GM20431 (cell line): Measurements from ENCODE around the gene PREP.

Experiments used
- in situ Hi-C: fragments of 300-500 bp; cut with MseI, MboI; formaldehyde crosslinking; loops from one replicate; pipeline ENCODE4 v1.15.0; 2020; ENCODE audit warnings: low sequenced_read_pairs; ENCODE audit not compliant: unreplicated experiment

PREP gene

DNA sequence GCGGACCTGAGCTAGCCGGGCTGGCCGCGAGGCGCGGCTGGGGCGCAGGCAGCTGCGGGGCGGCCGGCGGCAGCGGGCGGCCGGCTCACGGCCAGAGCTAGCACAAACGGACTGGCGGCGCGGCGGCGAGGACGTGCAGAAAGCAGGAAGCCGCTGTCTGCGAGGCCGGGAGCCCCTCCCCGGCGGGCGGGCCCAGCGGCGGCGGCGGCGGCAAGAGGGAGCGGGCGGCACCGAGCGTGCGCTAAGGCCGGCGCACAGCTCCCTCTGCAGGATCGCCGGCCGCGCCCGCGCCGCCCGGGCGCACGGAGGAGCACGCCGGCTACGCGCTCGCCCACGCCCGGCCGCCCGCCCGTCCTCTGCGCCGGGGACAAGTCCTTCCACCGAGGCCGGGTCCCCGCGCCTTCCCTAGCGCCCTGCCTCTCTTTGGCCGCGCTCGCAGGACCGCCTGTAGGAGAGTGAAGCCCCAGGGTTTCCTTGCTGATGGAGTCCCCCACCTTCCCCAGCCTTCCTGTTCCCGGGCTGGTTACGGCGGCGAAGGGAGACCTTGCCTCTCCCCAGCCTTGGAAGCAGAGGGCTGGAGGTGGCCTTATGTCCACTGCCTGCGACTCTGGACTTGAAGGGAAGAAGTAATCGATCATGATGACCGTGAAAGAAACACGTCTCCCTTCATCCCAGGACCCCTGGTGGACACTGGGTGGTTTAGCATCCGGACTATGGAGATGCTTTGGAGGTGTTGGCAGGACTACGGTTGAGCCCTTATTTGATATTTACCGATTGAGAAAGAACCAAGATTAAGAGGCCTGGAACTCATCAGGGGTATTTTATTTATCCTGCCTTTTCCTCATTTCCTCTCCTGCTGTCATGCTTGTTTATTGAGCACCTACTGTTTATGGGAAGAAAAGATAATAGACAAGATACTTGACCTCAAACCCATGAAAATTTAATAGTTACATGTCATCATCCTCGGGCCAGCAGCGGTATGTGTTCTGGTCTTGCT, at the start of gene PREP:
TSS of gene PREP (minus strand) at position 144 of the 997 bp plus-strand sequence. CDS start 191 bp downstream, outside the sequence.
- in situ Hi-C loops: no loop called here

DNA sequence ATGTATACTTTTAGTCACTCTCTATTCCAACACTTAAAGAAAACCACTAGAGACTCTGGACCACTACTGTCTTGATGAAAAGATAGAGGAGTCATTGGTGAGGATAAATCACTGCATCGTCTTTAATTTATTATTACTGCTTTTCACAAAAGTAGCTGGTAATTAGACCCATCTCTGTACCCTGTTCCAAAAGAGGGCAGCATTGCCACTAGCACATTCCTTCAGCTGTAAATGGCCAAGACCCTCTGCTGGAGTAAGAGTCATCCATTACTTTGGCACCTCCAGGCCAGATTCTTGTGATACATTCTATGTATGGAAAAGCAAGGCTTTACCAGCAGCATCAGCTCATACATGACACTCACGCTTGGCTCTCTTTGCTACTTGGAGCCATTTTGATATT, 49.5 kb upstream of the PREP start:
- in situ Hi-C loops: no loop called here

DNA sequence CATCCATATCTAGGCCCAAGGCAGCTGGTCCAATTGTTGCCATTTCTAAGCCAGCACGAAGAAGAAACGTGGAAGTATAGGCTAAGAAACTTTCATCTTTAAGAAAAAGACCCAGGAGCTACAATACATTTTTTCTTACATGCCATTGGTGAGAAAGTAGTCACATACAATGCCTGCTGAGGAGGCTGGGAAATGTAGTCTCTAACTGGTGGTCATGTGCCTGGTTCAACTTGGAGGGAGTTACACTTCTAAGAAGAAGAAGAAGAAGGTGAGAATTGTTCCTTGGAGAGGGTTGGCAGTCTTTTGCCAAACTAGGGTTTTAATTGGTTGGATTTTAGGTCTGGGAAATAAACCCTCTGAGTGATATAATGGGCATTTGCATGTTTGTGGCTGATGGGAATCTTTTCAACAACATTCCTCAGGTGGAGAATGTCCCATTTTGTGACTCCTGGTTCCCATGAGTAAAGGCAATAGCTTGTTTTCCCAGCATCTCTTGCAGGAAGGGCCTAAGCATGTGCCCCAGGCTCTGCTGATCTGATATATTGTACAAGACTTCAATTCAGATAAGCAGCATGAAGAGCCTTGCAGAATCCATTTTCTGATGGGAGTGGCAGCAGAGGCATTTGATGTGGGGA, 47.0 kb upstream of the PREP start:
- in situ Hi-C loops: no loop called here

DNA sequence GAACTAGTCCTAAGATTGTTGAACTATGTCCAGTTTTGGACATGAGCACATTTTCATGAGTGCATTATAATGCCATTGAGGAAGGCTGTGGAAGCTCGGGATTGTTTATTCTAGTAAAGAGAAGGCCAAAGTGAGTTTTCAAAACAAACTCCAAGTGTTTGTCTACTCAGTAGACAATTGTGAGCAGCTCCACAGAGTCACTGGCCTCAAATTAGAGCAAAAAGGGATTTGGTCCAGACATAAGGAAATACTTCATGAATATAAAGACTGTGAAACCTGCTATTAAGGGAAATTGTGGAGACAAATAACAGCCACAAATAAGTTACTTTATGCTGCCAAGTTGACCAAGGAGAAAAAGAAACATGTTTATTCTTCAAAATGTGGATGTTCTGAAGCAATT, 42.6 kb upstream of the PREP start:
- in situ Hi-C loops: no loop called here

DNA sequence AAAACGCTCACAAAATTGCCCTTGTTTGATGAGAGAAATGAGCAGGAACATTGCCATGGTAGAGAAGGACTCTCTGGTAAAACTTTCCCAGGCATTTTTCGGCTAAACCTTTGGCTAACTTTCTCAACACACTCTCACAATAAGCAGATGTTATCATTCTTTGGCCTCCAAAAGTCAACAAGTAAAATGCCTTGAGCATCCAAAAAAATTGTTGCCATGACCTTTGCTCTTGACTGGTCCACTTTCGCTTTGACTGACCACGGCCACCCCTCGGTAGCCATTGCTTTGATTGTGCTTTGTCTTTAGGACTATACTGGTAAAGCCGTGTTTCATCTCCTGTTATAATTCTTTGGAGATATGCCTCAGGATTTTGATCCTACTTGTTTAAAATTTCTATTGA, 41.1 kb upstream of the PREP start:
- in situ Hi-C loops: no loop called here

DNA sequence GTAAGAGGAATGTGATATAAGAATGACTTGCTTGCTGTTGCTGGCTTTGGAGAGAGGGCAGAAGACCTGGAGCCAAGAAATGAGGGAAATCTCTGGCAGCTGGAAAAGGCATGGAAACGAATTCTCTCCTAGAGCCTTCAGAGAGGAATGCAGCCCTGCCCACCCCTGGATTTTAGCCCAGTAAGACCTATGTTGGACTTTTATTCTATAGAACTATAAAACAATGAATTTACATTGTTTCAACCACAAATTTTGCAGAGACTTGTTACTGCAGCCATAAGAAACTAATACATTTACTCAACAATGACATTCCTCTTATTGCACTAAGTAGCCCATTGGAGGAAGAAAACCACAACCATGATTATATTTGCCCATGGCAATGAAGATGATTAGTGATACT, 39.5 kb upstream of the PREP start:
- in situ Hi-C loops: no loop called here

DNA sequence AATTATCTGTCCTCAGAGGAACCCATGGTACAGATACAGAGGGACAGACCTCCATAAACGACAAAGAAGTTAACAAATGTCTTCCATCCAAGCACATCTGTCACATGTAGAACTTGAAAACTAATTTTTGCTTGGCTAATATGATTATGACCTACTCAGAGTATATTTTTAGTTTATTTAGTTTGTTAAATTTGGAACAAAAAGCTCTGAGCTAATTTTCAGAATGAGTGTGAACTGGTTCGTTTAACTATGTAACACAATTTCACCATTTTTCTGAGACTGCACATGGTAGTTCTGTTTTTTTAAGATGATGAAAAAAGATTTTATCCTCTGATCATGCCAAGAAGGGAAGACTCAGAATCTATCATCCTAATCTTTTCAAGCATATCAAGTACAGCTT, 34.4 kb upstream of the PREP start:
- in situ Hi-C loops: no loop called here

DNA sequence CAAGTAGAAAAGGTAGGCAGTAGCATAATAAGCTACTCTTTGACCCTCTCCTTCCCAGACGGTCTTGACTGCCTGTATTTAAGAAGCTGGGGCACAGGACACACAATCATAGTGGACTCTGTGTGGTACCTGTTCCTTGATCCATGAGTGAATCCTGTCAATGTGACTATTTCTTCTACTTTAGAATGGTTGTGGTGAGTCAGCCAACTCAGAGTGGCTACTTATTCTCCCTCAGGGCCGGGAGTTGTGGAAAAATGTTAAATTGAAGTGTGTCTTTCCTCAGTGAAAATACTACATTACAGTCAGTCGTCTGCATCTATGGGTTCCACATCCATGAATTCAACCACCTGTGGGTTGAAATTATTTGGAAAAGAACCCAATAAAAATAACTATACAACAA, 30.8 kb upstream of the PREP start:
- in situ Hi-C loops: no loop called here

DNA sequence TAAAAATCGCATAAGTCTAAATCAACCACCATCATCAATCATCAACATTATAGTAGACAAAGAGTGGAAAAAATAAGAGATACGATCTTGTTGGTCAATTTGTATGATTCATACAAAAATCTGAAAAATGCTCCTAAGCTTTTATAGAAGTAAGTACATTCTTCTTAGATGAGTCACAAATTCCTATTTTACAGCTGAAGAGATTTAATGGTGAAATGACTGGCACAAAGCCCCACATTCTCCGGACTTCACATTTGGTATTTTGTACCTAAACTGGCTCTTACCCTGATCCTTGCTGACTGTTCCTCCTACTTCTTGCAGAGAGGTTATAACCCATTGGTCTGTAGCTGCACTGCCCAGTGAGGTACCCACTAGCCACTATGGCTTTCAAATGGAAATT, 29.9 kb upstream of the PREP start:
- in situ Hi-C loops: no loop called here

DNA sequence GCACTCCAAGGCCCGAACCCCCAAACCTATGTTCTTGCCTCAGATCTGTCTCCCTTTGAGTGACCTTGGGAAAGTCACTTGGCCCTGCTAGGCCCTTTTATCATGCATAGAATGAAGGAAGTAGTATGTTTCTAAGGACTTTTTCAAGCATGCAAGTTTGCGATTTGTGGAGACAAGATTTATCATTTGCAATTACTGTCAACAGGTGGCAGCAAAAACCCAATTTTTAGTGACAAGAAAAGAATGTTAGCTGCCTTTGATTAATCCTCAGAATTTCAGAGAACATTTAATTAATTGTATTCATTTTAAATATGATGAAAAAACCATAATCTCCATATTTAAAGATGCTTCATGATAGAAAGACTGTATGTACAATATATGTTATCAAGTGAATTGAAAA, 28.3 kb upstream of the PREP start:
- in situ Hi-C loops: no loop called here

DNA sequence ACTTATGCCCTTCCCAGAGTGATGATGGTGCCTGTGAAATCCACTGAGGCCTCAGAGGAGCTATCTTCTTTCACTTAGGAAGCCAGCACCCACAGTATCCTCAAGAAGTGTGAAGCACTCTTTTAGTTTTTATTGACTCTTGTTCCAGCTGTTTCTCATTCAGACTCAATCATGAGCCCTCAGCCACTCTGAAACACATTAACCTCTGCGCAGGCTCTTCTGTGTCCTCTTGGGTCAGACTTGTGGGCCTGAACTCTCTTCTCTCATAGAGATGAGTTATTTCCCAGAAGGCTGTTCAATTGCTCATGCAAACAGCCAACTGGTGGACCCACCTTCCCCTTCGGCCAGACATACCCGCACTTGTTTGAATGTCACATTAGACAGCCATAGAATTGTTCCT, 27.8 kb upstream of the PREP start:
- in situ Hi-C loops: no loop called here

DNA sequence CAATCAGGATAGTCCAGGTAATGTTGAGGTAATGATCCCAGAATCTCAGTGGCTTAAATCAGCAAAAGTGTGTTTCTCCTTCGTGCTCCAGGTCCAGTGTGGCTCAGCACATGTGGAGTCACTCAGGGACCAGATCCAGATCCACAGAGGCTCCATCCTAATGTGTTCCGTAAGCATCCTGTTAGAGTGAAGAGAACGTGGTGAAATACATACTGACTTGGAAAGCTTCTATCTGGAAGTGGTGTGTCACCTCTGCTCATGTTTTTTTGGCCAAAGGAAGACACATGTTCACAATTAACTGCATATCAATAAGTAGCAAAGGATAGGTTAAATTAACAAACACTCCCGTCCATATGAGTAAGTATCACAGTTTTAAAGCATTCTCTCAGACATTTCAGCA, 26.8 kb upstream of the PREP start:
- in situ Hi-C loops: no loop called here

DNA sequence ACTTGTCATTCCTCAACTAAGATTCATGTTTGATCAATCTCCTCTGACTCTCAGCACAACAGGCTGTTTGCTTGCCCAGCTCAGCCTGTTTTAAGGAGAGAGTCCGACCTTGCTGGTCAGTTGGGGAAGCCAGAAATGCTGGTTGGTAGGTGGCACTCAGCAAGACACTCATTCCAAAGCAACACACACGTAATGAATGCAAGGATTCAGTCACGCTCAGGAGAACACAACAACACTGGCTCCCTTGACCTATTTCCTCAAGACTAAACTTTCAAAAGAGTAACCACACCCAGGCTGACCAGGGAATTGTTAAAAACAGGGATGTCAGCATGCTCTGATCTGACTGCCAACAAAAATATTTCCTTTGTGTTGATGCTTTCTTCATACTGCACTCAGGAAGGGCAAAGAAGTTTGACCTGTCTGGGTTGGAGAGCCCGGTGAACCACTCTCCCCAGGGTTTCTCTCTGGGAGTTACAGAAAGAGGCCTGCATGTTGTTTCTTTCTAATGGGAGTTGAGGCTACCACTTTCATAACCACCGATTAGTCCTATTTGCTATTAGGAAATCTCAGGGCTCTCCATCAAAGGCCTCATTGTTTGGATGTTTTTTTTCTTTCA, 25.6 kb upstream of the PREP start:
- in situ Hi-C loops: no loop called here

DNA sequence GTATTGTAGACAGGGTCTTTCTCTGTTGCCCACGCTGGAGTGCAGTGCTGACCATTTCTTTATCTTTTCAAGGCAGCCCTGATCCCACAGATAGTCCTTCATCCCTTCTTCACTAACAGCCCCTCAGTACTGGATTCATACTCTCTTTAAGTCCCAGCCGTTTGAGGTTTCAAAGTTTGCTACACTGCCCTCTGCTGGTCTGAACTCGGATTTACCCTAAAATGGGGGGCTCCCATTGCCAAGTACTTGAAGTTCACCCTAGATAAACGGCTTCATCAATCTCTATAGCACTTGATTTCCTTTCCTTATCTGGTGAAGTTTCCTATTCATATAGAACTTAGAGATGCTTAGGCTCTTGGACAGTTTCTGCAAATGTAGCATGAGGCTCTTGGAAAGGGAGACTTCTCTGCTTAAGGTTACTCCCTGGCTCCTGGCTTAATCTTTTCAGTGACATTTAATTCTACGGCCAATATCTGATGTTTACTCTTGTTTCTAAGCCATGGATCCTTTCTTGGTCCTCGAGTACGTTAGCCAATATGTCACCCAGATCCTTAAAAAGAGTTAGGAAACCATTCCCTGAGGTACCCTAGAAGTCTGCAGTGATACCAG, 21.4 kb upstream of the PREP start:
- in situ Hi-C loops: no loop called here

DNA sequence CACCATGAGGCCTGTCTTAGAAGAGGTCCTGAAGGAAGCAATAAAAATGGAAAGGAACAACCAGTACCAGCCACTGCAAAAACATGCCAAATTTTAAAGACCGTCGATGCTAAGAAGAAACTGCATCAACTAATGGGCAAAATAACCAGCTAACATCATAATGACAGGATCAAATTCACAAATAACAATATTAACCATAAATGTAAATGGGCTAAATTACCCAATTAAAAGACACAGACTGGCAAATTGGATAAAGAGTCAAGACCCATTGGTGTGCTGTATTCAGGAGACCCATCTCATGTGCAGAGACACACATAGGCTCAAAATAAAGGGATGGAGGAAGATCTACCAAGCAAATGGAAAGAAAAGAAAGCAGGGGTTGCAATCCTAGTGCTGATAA, 14.1 kb upstream of the PREP start:
- in situ Hi-C loops: loop anchor here (10.0 kb wide), 1 partner anchor 322 kb away; no protein-coding TSS in a partner anchor

DNA sequence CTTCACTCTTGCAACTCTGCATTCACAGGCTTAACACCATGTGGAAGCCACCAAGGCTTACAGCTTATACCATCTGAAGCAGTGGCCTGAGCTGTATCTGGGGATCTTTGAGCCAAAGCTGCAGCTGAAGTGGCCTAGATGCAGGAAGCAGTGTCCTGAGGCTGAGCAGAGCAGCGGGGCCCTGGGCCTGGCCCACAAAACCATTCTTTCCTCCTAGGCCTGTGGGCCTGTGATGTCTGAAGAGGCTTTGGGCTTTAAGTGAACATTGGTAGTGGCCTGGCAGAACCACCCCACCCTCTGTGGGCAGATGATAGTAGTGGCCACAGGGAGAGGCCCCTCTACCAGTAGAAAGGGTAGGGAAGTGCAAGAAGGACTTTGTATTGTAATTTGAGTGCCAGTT, 6.9 kb upstream of the PREP start:
- in situ Hi-C loops: loop anchor here (10.0 kb wide), 1 partner anchor 315 kb away; no protein-coding TSS in a partner anchor

DNA sequence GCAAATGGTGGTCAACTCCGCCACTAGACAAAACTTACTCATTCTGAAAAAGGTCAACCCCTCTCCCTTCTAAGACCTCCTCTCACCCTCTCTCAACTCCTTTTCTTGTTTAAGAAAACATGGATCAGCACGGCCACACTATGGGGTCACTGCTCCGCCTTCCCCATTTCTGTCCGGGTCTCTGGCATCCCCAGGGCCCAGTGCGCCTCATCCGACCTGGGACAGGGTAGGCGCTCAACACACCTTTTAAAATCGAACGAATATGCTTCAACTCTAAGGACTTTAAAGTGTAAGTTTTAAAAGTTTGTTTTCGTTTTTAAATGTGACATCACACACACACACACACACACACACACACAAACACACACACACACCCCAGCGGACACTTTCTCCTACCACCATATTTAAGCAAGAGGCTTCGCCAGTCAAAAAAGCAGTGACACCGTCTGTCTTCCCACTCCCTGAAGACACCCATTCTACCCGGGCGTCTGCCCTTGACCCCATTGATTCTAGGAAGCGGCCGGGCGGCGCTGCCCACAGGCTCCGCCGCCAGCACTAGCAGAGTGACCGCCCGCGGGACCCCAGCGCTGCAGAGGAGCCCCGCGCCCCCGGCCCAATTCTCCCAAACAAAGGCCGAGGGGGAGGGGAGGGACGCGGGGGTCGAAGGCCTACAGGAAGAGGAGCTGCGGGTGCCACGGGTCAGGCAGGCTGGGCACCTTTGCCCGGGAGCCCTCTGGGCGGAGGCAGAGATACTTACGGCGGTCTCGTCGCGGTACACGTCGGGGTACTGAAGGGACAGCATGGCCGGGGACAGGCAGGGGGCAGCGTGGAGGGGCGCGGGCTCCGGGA, 568 bp downstream of the PREP start:
- in situ Hi-C loops: no loop called here

DNA sequence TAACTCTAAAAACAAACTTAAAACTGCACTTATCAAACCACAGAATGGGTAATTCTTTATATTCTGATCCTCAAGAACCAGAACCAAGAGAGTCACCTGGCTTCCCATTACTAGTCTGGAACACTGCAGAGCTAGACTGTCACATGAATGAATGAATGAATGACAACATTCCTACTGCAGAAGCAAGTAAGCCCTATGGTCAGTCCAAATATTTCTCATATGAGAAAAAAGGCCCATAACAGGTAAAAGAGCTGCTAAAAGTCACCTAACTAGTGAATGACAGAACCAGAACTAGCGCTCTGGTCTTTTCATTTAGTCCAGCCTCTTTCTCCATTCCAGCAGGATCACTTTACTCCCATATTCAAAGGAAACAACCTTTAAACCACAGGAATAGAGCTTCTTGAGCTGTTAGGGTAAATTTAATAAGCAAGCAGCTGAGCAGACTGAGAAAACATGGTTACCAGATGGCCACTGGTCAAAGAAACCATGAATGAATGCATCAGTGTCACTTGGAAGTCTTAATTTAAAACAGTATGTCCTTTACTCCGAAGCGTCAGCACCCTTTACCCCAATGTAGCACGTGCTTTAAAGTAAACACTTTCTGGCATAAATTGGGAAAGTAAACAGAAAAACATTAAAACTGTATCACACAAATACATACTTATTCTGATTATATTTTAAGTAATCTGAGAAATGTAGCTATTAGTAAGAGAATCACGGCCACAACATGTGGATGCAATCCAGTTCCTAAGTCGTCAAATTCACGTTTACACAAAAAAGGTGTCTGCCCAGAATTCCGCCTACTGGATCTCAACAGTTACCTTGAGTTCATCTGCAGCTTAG, 1.4 kb downstream of the PREP start:
- in situ Hi-C loops: no loop called here

DNA sequence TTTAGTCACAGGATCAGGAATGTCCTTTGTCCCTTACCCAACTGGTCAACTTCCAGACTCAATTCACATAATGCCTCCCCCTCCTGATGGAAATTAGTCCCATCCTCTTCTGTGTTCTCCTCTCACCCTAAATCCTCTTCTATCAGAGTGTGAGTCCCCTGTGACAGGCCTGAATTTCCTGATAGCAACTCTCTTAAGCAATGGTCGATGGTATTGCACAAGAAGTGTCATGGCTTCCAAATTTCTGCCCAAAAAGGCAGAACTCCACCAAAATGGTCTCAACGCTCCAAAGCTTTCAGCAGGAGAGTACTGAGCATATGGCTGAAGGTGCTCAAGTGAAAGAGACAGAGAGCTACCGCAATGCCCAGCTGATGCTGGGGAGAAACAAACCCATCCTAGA, 2.4 kb downstream of the PREP start:
- in situ Hi-C loops: no loop called here
